Stomach (tissue), 9 donors: Measurements from ENCODE around the gene UBFD1. TPM values are rescaled to one million over a fixed set of nuclear protein-coding genes. Genes with fewer than 3 reads are reported as not detected.

Source experiments
- DNase-seq, 2 donors: peaks; one replicate each; pipeline versions ENCODE4 v3.0.0 to v3.0.0-alpha.2; 2013 to 2019
- H3K27ac ChIP-seq, 5 donors: fragments of 200-600 bp in 4 of 5; sonication (generic) in 4 of 5; one replicate each; pipeline ENCODE4 v1.5.1; 2013 to 2019; ENCODE audit warnings: mild to moderate bottlenecking in 1 of 5, moderate library complexity in 1 of 5
- H3K27me3 ChIP-seq, 3 donors: fragments of 200-600 bp; sonication (generic); one replicate each; pipeline ENCODE4 v1.5.1; 2017 to 2019; ENCODE audit warnings: mixed run types in 1 of 3
- H3K36me3 ChIP-seq, 4 donors: fragments of 200-600 bp; sonication (generic); 1 replicate in 3 of 4; 2 replicates in 1 of 4; pipeline ENCODE4 v1.5.1; 2016 to 2019
- H3K4me1 ChIP-seq, 4 donors: fragments of 200-600 bp; sonication (generic); one replicate each; pipeline ENCODE4 v1.5.1; 2016 to 2019
- H3K4me3 ChIP-seq, 4 donors: fragments of 200-600 bp; sonication (generic) in 3 of 4; one replicate each; pipeline ENCODE4 v1.5.1; 2016 to 2019; ENCODE audit warnings: mild to moderate bottlenecking in 1 of 4
- H3K9me3 ChIP-seq, 4 donors: fragments of 200-600 bp; sonication (generic); one replicate each; pipeline ENCODE4 v1.5.1; 2016 to 2019
- CTCF ChIP-seq, 7 experiments: fragments of 450-650 bp in 4 of 7; fragments of 200-600 bp in 3 of 7; sonication (generic) in 3 of 7; IDR thresholded peaks; one replicate each; pipeline ENCODE4 v1.5.1; 2016 to 2019; ENCODE audit warnings: antibody characterized with exemption in 7 of 7, control low read depth in 2 of 7, mild to moderate bottlenecking in 1 of 7
- EP300 ChIP-seq: sonication (generic); formaldehyde crosslinking; IDR thresholded peaks from one replicate; pipeline ENCODE4 v1.6.1; 2017; ENCODE audit warnings: antibody characterized with exemption
- POLR2A ChIP-seq, 4 donors: fragments of 450-650 bp; IDR thresholded peaks; one replicate each; pipeline ENCODE4 v1.6.1; 2016; ENCODE audit warnings: antibody characterized with exemption in 4 of 4, control low read depth in 2 of 4, mild to moderate bottlenecking in 1 of 4, moderate library complexity in 1 of 4
- POLR2AphosphoS5 ChIP-seq, 3 donors: sonication (generic); formaldehyde crosslinking; IDR thresholded peaks; one replicate each; pipeline ENCODE4 v1.6.1; 2016; ENCODE audit warnings: antibody characterized with exemption in 3 of 3
- WGBS, 5 donors: extraction: QIAGEN DNeasy Blood & Tissue Kit in 3 of 5; methylation state at CpG; one replicate each; pipeline versions ENCODE4 v1.1.5 to v1.1.7; 2013 to 2018; 5-methylcytosine and 5-hydroxymethylcytosine counted together
- intact Hi-C: fragments of 100-400 bp; cut with DNase I; formaldehyde crosslinking; loops from one replicate; pipeline ENCODE4 v1.15.1; 2023; ENCODE audit warnings: low total_unique reads
- polyA plus RNA-seq, 3 donors: library from polyadenylated mRNA; stranded (reverse); fragments of 200-250 nt; gene quantifications; one replicate each; pipeline ENCODE4 v1.2.3, GENCODE V29; 2013
- total RNA-seq, 5 donors: library from RNA; depleted of rRNA; stranded (reverse); fragments of >200 nt; gene quantifications; one replicate each; pipeline versions ENCODE4 v1.1.0 to v1.2.3, GENCODE V29; 2014 to 2016
- donor health status: healthy with polysubstance abuse.
- donor health status: Bipolar disorder and iron deficiency.
- donor health status: healthy.

The UBFD1 gene
- total and polyA plus RNA-seq, 8 donors = 6.0 to 163 (median 29.4) TPM

- 78 to 87% (median 80%) methylated on average over 6 of the region's 6 CpGs for WGBS, 5 donors
- H3K36me3 ChIP-seq = peaks cover 44 to 66% (median 65%) of the 10 kb centered on the region in 4 donors
- H3K9me3 ChIP-seq = no peaks in the 10 kb centered on the region
- no peaks in the 10 kb centered on the region for H3K27me3 ChIP-seq
- intact Hi-C loops = no loop called here
- H3K4me3 ChIP-seq = no peak overlapping the region
- TF ChIP-seq CTCF (IDR thresholded peaks at IDR 0.05) (no peak), POLR2A (IDR thresholded peaks at IDR 0.05) (no peak), POLR2AphosphoS5 (IDR thresholded peaks at IDR 0.05) (no peak), EP300 (no peak)
- no peak for DNase-seq
- no peak overlapping the region for H3K27ac ChIP-seq
- H3K4me1 ChIP-seq = peaks cover 0 to 18% (median 11%) of the 10 kb centered on the region in 4 donors
Measured at GRCh38 chr16:23552161-23552560, 5.4 kb upstream of the UBFD1 start.

- Histone ChIP-seq H3K36me3 (peaks cover 33 to 46% (median 45%) of the 10 kb centered on the region in 4 donors), H3K27me3 (no peaks in the 10 kb centered on the region), H3K9me3 (no peaks in the 10 kb centered on the region), H3K4me3 (no peak overlapping the region), H3K4me1 (peaks cover 11 to 35% (median 28%) of the 10 kb centered on the region in 4 donors), H3K27ac (no peak overlapping the region)
- intact Hi-C loops = no loop called here
- no peak for DNase-seq
- no peak for TF ChIP-seq POLR2A (IDR thresholded peaks at IDR 0.05)
- TF ChIP-seq CTCF (IDR thresholded peaks at IDR 0.05) = no peak
- no peak for TF ChIP-seq EP300
- TF ChIP-seq POLR2AphosphoS5 (IDR thresholded peaks at IDR 0.05) = no peak
- 79 to 92% (median 87%) methylated on average over 3 of the region's 3 CpGs for WGBS, 5 donors
Measured at GRCh38 chr16:23554536-23554935, 3.0 kb upstream of the UBFD1 start.

- Histone ChIP-seq H3K36me3 (peaks cover 31 to 46% (median 45%) of the 10 kb centered on the region in 4 donors), H3K4me1 (peaks cover 11 to 55% (median 42%) of the 10 kb centered on the region in 4 donors), H3K27ac (peak overlapping the region; percentile 71 to 95 (median 91)), H3K27me3 (no peaks in the 10 kb centered on the region), H3K4me3 (peak overlapping the region; percentile 92 to 100 (median 98)), H3K9me3 (no peaks in the 10 kb centered on the region)
- 1 to 6% (median 2%) methylated on average over 6 to 60 of the region's 60 CpGs for WGBS, 5 donors
- intact Hi-C loops = no loop called here
- TF ChIP-seq EP300 (no peak), CTCF (IDR thresholded peaks at IDR 0.05) (no peak), POLR2A (IDR thresholded peaks at IDR 0.05) (no peak), POLR2AphosphoS5 (IDR thresholded peaks at IDR 0.05) (no peak)
- DNase-seq = peak in 1 of 2 donors; percentile 69
Measured at GRCh38 chr16:23557779-23558702, 514 bp downstream of the UBFD1 start.

- intact Hi-C loops = no loop called here
- no peak for DNase-seq
- Histone ChIP-seq H3K4me3 (no peak overlapping the region), H3K4me1 (peaks cover 11 to 42% (median 34%) of the 10 kb centered on the region in 4 donors), H3K9me3 (no peaks in the 10 kb centered on the region), H3K27me3 (no peaks in the 10 kb centered on the region), H3K36me3 (peaks cover 56 to 75% (median 74%) of the 10 kb centered on the region in 4 donors), H3K27ac (no peak overlapping the region)
- TF ChIP-seq POLR2AphosphoS5 (IDR thresholded peaks at IDR 0.05) (no peak), CTCF (IDR thresholded peaks at IDR 0.05) (no peak)
- WGBS, 5 donors = 73 to 82% (median 80%) methylated on average over 5 of the region's 5 CpGs
Measured at GRCh38 chr16:23561586-23561985, 4.1 kb downstream of the UBFD1 start.
